GM12878 (cell line): ENCODE data around the gene MRPS27. TPM values are rescaled to one million over a fixed set of nuclear protein-coding genes. Genes with fewer than 3 reads are reported as not detected.

Experiments
- ATAC-seq: fragments of 200-7000 bp; cut with Tn5 transposase; 3 replicates; pipeline ENCODE4 v1.9.1; 2020; ENCODE audit warnings: mild to moderate bottlenecking, moderate library complexity
- BruUV-seq: library from RNA; stranded (reverse); fragments of 400-500 nt; replicated peaks from 2 replicates; lab custom pipeline; 2021; lab: Mats Ljungman, UMichigan
- CTCF ChIA-PET: fragments of 300-600 bp; sonication (Branson Sonifier 250); formaldehyde crosslinking; extraction: SDS; loops from one replicate; lab custom pipeline; 2021; ENCODE audit warnings: inconsistent platforms; lab: Yijun Ruan, JAX
- POLR2A ChIA-PET: fragments of 350-600 bp; formaldehyde crosslinking; extraction: SDS; loops from one replicate; lab custom pipeline; 2021; ENCODE audit warnings: inconsistent platforms; lab: Charles Lee
- RAD21 ChIA-PET: fragments of 300-600 bp; sonication (Branson Sonifier 250); formaldehyde crosslinking; loops from one replicate; lab custom pipeline; 2023; ENCODE audit warnings: antibody characterized with exemption; ENCODE audit not compliant: unreplicated experiment; lab: Charles Lee
- SMC1A ChIA-PET: fragments of 300-600 bp; sonication (Branson Sonifier 250); formaldehyde crosslinking; loops from one replicate; lab custom pipeline; 2023; ENCODE audit not compliant: unreplicated experiment, uncharacterized antibody; lab: Charles Lee
- DNase-seq: peaks from one replicate; pipeline ENCODE4 v3.0.0-alpha.2; 2011; ENCODE audit warnings: low read depth, low spot score
- FAIRE-seq: peaks from 3 replicates; lab custom pipeline; 2011; peaks lifted over from hg19 to GRCh38; lab: Jason Lieb, UNC
- H2AFZ ChIP-seq: 2 replicates; pipeline ENCODE4 v1.6.0; 2011; ENCODE audit warnings: low read depth, low read length, control low read depth; ENCODE audit not compliant: control insufficient read depth
- H3K27ac ChIP-seq: 2 replicates; pipeline ENCODE4 v1.5.1; 2011; ENCODE audit warnings: control low read depth; ENCODE audit not compliant: control insufficient read depth, insufficient read depth
- H3K27me3 ChIP-seq, 2 experiments: replicated peaks in 1 of 2; 2 replicates each; pipeline versions ENCODE4 v1.6.0 to v1.6.1; 2011; ENCODE audit warnings: low read length in 1 of 2; ENCODE audit not compliant: control insufficient read depth in 2 of 2, insufficient read depth in 2 of 2
- H3K36me3 ChIP-seq, 2 experiments: 2 replicates each; pipeline ENCODE4 v1.5.1; 2011; ENCODE audit warnings: low read length in 1 of 2; ENCODE audit not compliant: control insufficient read depth in 2 of 2, insufficient read depth in 2 of 2
- H3K4me1 ChIP-seq: 2 replicates; pipeline ENCODE4 v1.6.1; 2011; ENCODE audit warnings: mild to moderate bottlenecking, low read length, moderate library complexity, mixed read lengths; ENCODE audit not compliant: control insufficient read depth, insufficient read depth
- H3K4me2 ChIP-seq: 2 replicates; pipeline ENCODE4 v1.6.0; 2011; ENCODE audit warnings: control low read depth; ENCODE audit not compliant: control insufficient read depth, insufficient read depth
- H3K4me3 ChIP-seq: fragments of 200-600 bp; sonication (generic); 2 replicates; pipeline ENCODE4 v1.5.1; 2016
- H3K79me2 ChIP-seq: 2 replicates; pipeline ENCODE4 v1.6.0; 2011; ENCODE audit warnings: low read length; ENCODE audit not compliant: control insufficient read depth, insufficient read depth
- H3K9ac ChIP-seq: 2 replicates; pipeline ENCODE4 v1.8.0; 2011; ENCODE audit warnings: low read length, control low read depth, mixed read lengths; ENCODE audit not compliant: control insufficient read depth, insufficient read depth
- H3K9me3 ChIP-seq: replicated peaks from 3 replicates; pipeline ENCODE4 v1.5.1; 2011; ENCODE audit warnings: mild to moderate bottlenecking, low read length; ENCODE audit not compliant: control insufficient read depth, insufficient read depth
- H4K20me1 ChIP-seq: 2 replicates; pipeline ENCODE4 v1.6.0; 2011; ENCODE audit not compliant: control insufficient read depth, insufficient read depth
- CREB1 ChIP-seq: IDR thresholded peaks from 2 replicates; pipeline ENCODE4 v1.6.1; 2012; ENCODE audit warnings: low read depth, mild to moderate bottlenecking, inconsistent platforms
- E2F8 ChIP-seq: fragments of 450-650 bp; IDR thresholded peaks from 2 replicates; pipeline ENCODE4 v1.6.1; 2018; ENCODE audit warnings: mild to moderate bottlenecking, low read depth, moderate library complexity; ENCODE audit not compliant: partially characterized antibody
- FOXK2 ChIP-seq: fragments of 450-650 bp; IDR thresholded peaks from 2 replicates; pipeline ENCODE4 v1.6.1; 2017; ENCODE audit warnings: mild to moderate bottlenecking, moderate library complexity
- FOXM1 ChIP-seq: IDR thresholded peaks from 2 replicates; pipeline ENCODE4 v1.6.1; 2012; ENCODE audit warnings: low read depth, mild to moderate bottlenecking, inconsistent platforms, low read length, moderate library complexity
- HCFC1 ChIP-seq: fragments of 150-350 bp; IDR thresholded peaks from 2 replicates; pipeline ENCODE4 v1.6.1; 2014; ENCODE audit warnings: low read length
- IKZF1 ChIP-seq: fragments of 450-650 bp; conservative IDR thresholded peaks from 2 replicates; pipeline ENCODE4 v1.6.1; 2017; ENCODE audit warnings: antibody characterized with exemption, mild to moderate bottlenecking
- IRF5 ChIP-seq: fragments of 450-650 bp; IDR thresholded peaks from 2 replicates; pipeline ENCODE4 v1.6.1; 2017; ENCODE audit warnings: borderline replicate concordance
- whole genome bisulfite sequencing: methylation state at CpG from one replicate; pipeline ENCODE4 v1.1.6; 2016; ENCODE audit warnings: low lambda C conversion rate; ENCODE audit not compliant: insufficient replicate concordance, insufficient coverage; ENCODE audit errors: missing lambda C conversion rate; 5-methylcytosine and 5-hydroxymethylcytosine counted together
- in situ Hi-C: fragments of 300-500 bp; cut with MboI; formaldehyde crosslinking; loops from 9 replicates; pipeline ENCODE4 v1.14.3; 2018; ENCODE audit warnings: mixed read lengths
- intact Hi-C: fragments of 100-400 bp; cut with micrococcal nuclease; formaldehyde crosslinking; loops from one replicate; pipeline ENCODE4 v1.14.2; 2022; ENCODE audit not compliant: unreplicated experiment
- polyA plus RNA-seq, 11 experiments: library from polyadenylated mRNA; depleted of rRNA in 4 of 11; unstranded in 6 of 11; stranded (reverse) in 5 of 11; fragments of >200 nt; fragmentation: Nextera tagmentation in 4 of 11; fragmentation: Illumina TruSeq in 1 of 11; extraction: Ambion mirVana in 4 of 11; extraction: Trizol in 1 of 11; gene quantifications; 1 replicate in 1 of 11; 2 replicates in 10 of 11; pipeline versions ENCODE4 v1.2.1 to v1.2.3, GENCODE V29; 2011 to 2016; ENCODE audit warnings: inconsistent platforms in 2 of 11, missing spikeins in 2 of 11, low read depth in 1 of 11
- total RNA-seq, 4 experiments: library from RNA; depleted of rRNA in 3 of 4; stranded (reverse); fragments of >200 nt in 3 of 4; fragmentation: Illumina TruSeq in 1 of 4; extraction: Trizol in 1 of 4; gene quantifications; 2 replicates each; pipeline versions ENCODE4 v1.2.1 to v1.2.3, GENCODE V29; 2013 to 2021
- TF ChIP-seq, protein P1 (sequence below): fragments of 450-650 bp; IDR thresholded peaks from 2 replicates; pipeline ENCODE4 v1.6.1; 2014; ENCODE audit warnings: mild to moderate bottlenecking

MRPS27 gene
- total and polyA plus RNA-seq, 10 of the 15 experiments (the other 5 are each of a cell fraction or from before 2014, with no cell fraction given), result 61.0 to 128 (median 93.0) TPM

GRCh38 chr5:72338689-72339209 is 18.7 kb upstream of the MRPS27 start (continued):
- TF ChIP-seq E2F8, result no peak
- no peak for TF ChIP-seq CREB1

DNA sequence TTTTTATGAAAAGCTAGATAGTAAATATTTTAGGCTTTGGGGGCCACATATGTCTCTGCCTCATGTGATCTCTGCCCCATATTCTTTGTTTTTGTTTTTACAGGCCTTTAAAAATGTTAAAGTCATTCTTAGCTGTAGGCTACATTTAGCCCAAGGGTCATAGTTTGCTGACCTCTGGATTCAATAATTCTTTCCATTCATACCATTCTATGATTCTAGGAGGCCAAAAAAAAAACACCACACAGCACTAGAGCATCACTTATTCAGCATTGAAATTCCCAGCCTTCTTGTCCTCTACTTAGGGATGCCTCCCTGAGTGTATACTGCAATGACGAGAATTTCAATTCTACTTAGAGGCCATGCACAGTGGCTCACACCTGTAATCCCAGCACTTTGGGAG is 17.1 kb upstream of the MRPS27 start:
- H3K4me3 ChIP-seq, result no peak overlapping the region
- H3K9ac ChIP-seq, result no peak overlapping the region
- H3K79me2 ChIP-seq, result no peaks in the 10 kb centered on the region
- H3K4me1 ChIP-seq, result no peaks in the 10 kb centered on the region
- no peak for ATAC-seq
- peaks cover 2 to 20% of the 10 kb centered on the region in 2 experiments; a peak in 3 of 4 replicates for H3K36me3 ChIP-seq
- RAD21 ChIA-PET, result no interaction called here
- 94% methylated on average over 1 of the region's 1 CpG for WGBS
- FAIRE-seq, result no peak
- no peaks in the 10 kb centered on the region for H3K9me3 ChIP-seq
- BruUV-seq, result no TSS peak
- DNase-seq, result no peak
- SMC1A ChIA-PET, result interaction anchor here (0.5 to 1.3 kb wide), 5 partner anchors 14 to 521 kb away, joined by 3 to 4 read pairs (median 3); no protein-coding TSS in a partner anchor
- CTCF ChIA-PET, result interaction anchor here (0.6 to 1.1 kb wide), 2 partner anchors 186 to 1642 kb away, joined by 3 to 4 read pairs; no protein-coding TSS in a partner anchor
- no peaks in the 10 kb centered on the region for H4K20me1 ChIP-seq
- intact Hi-C loops, result no loop called here
- H3K27me3 ChIP-seq, result no peaks in the 10 kb centered on the region
- POLR2A ChIA-PET, result no interaction called here
- no peak overlapping the region for H2AFZ ChIP-seq
- TF ChIP-seq HCFC1 (no peak), IKZF1 (no peak), E2F8 (no peak), IRF5 (no peak), FOXK2 (no peak), FOXM1 (no peak)
- TF ChIP-seq, protein P1, sequence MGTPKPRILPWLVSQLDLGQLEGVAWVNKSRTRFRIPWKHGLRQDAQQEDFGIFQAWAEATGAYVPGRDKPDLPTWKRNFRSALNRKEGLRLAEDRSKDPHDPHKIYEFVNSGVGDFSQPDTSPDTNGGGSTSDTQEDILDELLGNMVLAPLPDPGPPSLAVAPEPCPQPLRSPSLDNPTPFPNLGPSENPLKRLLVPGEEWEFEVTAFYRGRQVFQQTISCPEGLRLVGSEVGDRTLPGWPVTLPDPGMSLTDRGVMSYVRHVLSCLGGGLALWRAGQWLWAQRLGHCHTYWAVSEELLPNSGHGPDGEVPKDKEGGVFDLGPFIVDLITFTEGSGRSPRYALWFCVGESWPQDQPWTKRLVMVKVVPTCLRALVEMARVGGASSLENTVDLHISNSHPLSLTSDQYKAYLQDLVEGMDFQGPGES, result no peak
- TF ChIP-seq, all 136 proteins: peak for 0
- in situ Hi-C loops, result no loop called here
- Histone ChIP-seq H3K4me2 (no peak overlapping the region), H3K27ac (no peak overlapping the region)
